NAMALWA (cell line): ENCODE data around the gene EIF3K.

Experiments
- DNase-seq: peaks from one replicate; pipeline ENCODE4 v3.0.0-alpha.2; 2015; ENCODE audit warnings: low spot score

The EIF3K gene

GRCh38 chr19:38665950-38666662 is 47.1 kb downstream of the EIF3K start:
- no peak for DNase-seq

GRCh38 chr19:38666663-38667511 is 47.9 kb downstream of the EIF3K start:
- DNase-seq = peak; percentile 79

GRCh38 chr19:38667661-38668171 is 48.7 kb downstream of the EIF3K start:
- peak; percentile 60 for DNase-seq

- DNase-seq = no peak
Measured at GRCh38 chr19:38669552-38669951, 50.6 kb downstream of the EIF3K start.

- DNase-seq = no peak
Measured at GRCh38 chr19:38670921-38671398, 52.0 kb downstream of the EIF3K start.

- no peak for DNase-seq
Measured at GRCh38 chr19:38671654-38672053, 52.7 kb downstream of the EIF3K start.

GRCh38 chr19:38673030-38673429 is 54.0 kb downstream of the EIF3K start:
- no peak for DNase-seq

- no peak for DNase-seq
Measured at GRCh38 chr19:38674388-38675171, 55.6 kb downstream of the EIF3K start.

GRCh38 chr19:38675611-38676010 is 56.6 kb downstream of the EIF3K start:
- DNase-seq = no peak

GRCh38 chr19:38676023-38676877 is 57.3 kb downstream of the EIF3K start:
- DNase-seq = no peak

- no peak for DNase-seq
Measured at GRCh38 chr19:38676878-38677646, 58.1 kb downstream of the EIF3K start.

- DNase-seq = no peak
Measured at GRCh38 chr19:38678217-38678890, 59.4 kb downstream of the EIF3K start.

- DNase-seq = no peak
Measured at GRCh38 chr19:38678891-38679494, 60.0 kb downstream of the EIF3K start.

GRCh38 chr19:38679839-38680238 is 60.9 kb downstream of the EIF3K start:
- no peak for DNase-seq

GRCh38 chr19:38682195-38682867 is 63.3 kb downstream of the EIF3K start:
- no peak for DNase-seq

- DNase-seq = no peak
Measured at GRCh38 chr19:38682872-38683392, 63.9 kb downstream of the EIF3K start.

GRCh38 chr19:38683393-38684077 is 64.5 kb downstream of the EIF3K start:
- no peak for DNase-seq
